GM21515 (cell line): ENCODE measurements around the gene CEACAM8.
"Not testable (repeated sequence)": the region's sequence is repeated elsewhere in the genome, so short reads cannot be mapped to it uniquely, and the experiment has no call there.

Experiments used
- ATAC-seq: cut with Tn5 transposase; IDR thresholded peaks from one replicate; pipeline ENCODE4 v1.9.1; 2021; ENCODE audit not compliant: unreplicated experiment

CEACAM8 gene

DNA sequence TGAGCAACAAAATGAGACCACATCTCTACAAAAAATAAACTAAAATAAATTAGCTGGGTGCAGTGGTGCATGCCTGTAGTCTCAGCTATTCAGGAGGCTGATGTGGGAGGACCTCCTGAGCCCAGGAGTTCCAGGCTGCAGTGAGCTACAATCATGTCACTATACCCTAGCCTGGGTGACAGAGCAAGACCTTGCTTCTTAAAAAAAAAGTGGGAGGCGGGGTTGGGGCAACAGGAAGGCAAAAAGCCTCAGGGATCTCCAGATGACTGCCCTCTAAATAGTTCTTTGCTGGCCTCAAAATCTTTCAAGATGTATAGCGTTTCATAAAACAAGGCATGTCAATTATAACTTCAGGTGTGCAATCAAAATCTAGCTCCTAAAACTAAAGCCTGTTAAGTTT, 18.5 kb downstream of the CEACAM8 start:
- ATAC-seq = no peak

DNA sequence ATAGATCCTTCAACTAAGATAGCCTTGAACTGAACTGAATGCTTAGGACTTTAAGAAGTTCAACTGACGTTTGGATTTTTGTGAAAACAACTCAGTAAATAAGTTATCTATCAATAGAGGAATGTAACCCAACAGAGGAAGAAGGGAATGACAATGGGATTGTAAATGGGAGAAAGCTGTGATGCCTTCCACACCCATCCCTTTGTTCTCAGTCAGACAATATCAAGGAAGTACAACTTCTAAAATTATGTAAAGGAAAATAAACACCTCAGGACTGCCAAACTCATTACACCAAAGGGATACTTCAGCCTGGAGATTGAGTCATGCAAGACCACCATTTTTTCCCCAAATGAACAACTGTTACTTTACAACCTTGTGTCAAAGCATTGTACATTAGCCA, 21.1 kb downstream of the CEACAM8 start:
- ATAC-seq = no peak

GRCh38 chr19:42571116-42571515, 23.6 kb downstream of the CEACAM8 start:
- ATAC-seq = no peak

DNA sequence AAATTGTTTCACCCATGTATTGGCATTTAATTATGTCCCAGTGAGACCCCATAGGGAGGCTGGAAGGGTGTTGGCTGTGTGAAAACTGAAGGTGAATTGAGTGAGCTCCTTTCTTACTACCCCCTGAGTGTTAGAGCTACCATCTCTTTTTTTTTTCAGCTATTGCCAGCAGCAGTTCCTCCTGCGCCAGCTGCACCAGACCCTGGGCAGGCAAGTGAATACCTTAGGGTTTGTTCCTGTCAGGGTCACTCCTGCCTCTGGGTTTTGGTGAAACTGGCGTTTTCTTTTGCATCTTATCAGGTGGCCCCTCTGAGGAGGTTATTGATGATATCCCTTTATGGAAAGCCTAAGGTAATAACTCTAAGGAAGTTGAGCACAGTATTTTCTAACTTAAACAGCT, 25.5 kb downstream of the CEACAM8 start:
- ATAC-seq = no peak

GRCh38 chr19:42568006-42568405, 26.7 kb downstream of the CEACAM8 start:
- no peak for ATAC-seq

GRCh38 chr19:42567567-42567966, 27.2 kb downstream of the CEACAM8 start:
- no peak for ATAC-seq

DNA sequence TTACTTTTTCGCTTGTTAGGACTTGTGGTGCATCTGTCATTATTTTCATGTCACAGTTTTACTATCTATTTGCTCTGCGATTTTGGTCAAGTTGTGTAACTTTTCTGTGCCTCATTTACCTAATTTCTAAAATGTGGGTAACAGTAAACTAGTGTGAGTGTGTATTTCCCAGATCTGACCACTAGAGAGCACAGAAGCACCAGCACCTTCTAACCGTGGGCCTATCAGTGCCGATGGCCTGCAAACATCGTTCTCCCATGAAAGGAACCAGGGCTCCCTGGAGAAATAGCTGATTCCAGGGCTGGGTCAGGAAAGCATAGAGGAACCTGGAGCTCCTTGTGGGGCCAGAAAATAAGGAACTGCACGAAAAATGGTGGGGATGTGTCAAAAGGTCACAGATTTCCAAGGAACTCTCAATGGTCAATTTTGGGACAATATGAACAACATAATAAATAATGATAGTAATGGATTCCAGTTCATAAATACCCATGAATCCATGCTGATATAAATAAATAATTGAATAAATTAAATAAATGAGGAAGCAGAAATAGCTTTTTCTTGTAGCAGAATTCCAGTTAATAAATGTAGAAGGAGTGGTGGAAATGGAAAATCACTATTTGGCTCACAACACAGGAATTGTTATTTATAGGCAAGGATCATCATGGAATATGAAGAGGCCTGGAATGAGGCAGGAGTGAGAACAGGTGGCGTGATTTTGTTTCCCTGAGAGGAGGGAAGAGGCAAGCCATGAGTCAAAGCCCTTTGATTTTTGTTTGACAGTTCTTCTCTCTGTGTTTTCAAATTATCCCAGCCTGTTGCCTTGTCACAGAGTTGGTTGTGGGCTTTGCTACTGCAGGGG, 31.1 kb downstream of the CEACAM8 start:
- no peak for ATAC-seq

- ATAC-seq = no peak
Measured at GRCh38 chr19:42561512-42561911, 33.2 kb downstream of the CEACAM8 start.

DNA sequence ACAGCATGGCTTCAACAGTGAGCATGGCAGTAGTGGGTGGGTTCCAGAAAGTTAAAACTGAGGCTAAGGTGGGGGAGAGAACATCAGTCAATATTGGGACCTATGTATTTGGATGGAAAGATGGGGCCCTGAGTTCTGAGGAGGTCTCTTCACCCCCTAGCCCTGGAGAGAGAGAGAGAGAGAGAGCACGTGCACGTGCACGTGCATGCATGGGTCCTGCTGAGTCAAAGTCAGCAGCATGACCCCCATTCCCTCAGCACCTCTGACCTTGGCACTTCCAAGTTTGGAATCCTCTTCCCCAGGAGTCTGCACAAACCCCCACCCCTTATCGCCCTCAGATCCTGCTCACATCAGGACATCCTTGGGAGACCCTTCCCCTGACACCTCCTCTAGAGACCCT, 34.0 kb downstream of the CEACAM8 start:
- ATAC-seq = no peak

- no peak for ATAC-seq
Measured at GRCh38 chr19:42558450-42559150, 36.1 kb downstream of the CEACAM8 start.

GRCh38 chr19:42557386-42557871, 37.3 kb downstream of the CEACAM8 start:
- ATAC-seq = not testable (repeated sequence)

DNA sequence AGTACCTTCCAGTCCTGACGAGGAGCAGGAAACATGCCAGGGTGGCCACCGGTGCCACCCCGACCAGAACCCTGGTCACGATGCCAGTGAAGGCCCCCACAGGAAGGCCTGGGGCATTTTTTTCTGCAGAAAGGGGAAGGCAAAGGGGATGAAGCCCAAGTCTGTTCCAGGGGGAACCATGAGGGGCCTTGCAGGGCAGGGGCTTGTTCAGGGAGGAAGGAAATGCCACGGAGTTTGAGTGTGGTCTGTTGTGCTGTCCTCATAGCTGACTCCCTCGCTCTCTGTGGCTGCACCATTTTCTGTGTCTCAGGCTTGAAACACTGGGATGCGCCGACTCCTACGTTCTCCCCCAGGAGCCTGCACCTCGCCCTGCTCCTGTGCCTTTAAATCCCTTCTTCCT, 38.9 kb downstream of the CEACAM8 start:
- no peak for ATAC-seq

DNA sequence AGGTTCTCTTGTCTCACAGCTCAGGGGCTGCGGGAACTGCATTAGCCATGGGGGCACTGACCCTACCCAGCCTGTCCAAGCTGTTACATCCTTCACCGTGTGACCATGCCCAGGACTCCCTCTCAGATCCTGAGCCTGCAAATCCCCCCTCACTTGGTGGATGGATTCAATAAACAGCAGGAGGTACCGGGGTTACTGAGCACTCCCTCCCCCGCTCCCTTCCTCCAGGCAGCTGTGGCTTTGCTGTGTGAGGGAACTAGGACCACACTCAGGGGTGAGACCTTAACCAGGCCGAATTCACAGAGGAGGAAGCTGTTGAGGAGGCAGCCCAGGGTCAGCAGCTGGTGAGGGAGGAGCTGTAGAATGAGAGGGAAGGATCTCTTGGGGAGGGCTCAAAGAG, 39.4 kb downstream of the CEACAM8 start:
- no peak for ATAC-seq

GRCh38 chr19:42554046-42554575, 40.6 kb downstream of the CEACAM8 start:
- ATAC-seq = no peak

DNA sequence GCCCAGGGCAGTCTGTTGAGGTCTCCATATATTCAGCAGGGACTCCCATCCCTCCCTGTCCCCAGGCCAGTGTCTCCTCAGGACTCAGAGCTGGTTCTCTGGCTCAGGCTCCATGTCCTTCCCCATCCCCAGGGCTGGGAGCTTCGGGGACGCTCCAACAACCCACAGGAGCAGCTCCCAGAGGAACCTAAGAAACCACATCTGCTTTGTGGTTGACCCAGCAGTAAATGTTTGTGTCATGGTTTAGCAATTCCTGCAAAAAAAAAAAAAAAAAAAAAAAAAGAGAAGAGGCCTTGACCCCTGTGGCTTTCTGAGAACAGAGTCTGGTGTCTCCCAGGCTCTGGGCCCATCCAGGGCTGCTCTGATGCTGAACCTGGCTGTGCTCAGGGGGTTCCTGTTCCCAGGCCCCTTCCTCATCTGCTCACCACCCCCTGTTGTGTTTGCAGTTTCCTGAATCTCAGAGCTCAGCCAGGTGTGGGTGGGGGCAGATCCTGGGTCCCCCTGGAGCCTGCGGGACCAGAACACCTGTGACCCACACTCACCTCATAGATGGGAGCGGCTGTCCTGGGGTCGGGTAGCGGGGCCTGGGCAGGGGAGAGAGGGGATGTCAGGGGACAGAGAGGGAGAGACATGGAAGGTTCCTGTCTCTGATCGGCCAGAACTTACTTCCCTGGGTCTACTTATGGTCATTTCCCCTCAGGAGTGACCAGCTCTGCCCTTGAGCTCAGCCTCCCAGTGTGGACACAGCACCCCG, 41.3 kb downstream of the CEACAM8 start:
- ATAC-seq = no peak

GRCh38 chr19:42552086-42553065, 42.3 kb downstream of the CEACAM8 start:
- no peak for ATAC-seq

DNA sequence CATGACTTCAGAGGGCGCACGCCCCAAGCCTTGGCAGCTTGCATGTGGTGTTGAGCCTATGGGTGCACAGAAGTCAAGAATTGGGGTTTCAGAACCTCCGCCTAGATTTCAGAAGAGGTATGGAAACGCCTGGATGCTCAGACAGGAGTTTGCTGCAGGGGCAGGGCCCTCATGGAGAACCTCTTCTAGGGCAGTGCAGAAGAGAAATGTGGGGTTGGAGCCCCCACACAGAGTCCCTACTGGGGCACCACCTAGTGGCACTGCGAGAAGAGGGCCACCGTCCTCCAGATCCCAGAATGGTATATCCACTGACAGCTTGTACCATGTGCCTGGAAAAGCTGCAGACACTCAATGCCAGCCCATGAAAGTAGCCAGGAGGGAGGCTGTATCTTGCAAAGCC, 44.2 kb downstream of the CEACAM8 start:
- ATAC-seq = not testable (repeated sequence)

DNA sequence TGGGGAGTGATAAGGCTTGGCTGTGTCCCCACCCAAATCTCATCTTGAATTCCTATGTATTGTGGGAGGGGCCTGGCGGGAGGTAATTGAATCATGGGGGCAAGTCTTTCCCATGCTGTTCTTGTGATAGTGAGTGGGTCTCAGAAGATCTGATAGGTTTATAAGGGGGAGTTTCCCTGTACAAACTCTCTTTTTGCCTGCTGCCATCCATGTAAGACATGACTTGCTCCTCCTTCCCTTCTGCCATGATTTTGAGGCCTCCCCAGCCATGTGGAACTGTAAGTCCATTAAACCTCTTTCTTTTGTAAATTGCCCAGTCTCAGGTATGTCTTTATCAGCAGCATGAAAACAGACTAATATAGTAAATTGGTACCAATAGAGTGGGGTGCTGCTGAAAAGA, 45.7 kb downstream of the CEACAM8 start:
- ATAC-seq = not testable (repeated sequence)

- no peak for ATAC-seq
Measured at GRCh38 chr19:42548552-42548951, 46.2 kb downstream of the CEACAM8 start.

- ATAC-seq = no peak
Measured at GRCh38 chr19:42547929-42548328, 46.8 kb downstream of the CEACAM8 start.
